ENCODE results near the gene PLAAT2.
A peak's percentile ranks its signal among the peaks of the same experiment; 100 is the strongest.
"Not testable (repeated sequence)": the region's sequence is repeated elsewhere in the genome, so short reads cannot be mapped to it uniquely, and the experiment has no call there.

Gene PLAAT2

DNA sequence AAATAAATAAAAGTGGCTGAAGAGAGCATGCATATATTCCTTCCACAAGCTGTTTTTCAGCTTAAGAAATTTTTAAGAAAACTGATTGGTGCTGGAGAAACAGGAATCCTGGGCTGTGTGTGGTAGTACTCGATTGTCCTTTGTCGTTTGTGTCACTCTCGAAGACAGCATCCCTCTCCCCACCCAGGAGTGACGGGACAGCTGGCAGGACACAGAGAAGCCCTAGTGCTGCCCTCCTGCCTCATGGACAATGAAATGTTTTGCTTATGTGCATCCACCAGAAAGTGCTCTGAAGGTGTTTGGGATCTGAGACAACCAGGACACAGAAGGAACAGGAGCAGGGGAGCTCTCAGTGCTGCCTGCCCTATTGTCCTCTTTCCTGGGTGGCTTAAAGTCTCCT is 13.8 kb downstream of the PLAAT2 start:
- DNase-seq (ENCODE audit: low read depth, low spot score) = no peak

DNA sequence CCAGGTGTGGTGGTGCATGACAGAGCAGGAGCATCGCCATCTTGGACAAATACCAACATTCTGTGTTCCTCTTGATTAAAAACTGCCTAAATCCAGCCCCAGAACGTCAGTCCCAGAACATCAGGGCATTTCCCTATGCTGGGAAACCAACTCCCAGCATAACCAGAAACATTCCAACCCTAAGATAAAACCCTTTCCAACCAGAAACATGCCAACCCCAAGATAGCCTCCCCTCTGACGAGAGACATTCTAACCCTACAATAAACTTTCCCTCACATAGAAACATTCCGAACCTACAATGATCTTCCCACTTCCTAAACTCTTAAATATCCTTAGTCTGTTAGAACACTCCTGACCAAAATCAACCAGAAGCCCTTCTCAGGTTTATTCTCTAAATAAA is 15.0 kb downstream of the PLAAT2 start:
- DNase-seq (ENCODE audit: low read depth, low spot score) = no peak

DNA sequence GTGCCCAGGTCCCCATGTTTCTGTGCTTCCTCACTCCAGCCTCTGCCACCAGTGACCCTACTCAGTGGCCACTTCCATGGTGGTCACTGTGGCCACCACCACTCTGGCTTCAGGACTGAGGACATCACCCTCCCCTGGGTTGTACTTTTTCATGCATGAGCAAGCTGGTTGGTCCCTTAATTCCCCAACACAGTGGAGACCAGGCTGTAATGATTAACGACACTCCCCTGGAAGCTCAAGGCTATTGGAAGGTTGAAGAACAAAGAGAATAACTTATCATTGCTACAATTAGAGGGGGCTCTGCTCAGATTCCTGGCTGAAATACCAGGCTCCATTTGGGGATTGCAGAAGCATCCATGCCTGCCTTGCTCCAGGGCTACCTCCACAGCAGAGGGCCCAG is 16.1 kb downstream of the PLAAT2 start:
- no peak for DNase-seq (ENCODE audit: low read depth, low spot score)

DNA sequence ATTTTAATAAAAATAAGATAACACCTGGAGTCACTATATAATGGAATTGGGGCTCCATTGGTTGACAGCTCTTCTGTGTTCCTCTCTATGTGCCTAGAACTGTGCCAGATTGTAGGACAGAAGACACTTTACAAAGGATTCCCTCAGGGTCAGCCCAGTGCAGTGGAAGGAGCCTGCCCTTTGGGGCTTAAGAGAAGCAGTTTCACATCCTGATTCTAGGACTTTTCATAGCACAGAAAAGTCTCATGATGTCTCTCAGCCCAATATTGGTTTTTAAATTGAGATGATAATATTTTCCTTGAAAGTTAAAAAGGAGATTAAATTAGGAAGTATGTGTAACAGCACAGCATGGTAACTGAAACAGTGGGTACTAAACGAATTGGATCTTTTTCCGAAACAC is 19.5 kb downstream of the PLAAT2 start:
- DNase-seq (ENCODE audit: low read depth, low spot score) = no peak

DNA sequence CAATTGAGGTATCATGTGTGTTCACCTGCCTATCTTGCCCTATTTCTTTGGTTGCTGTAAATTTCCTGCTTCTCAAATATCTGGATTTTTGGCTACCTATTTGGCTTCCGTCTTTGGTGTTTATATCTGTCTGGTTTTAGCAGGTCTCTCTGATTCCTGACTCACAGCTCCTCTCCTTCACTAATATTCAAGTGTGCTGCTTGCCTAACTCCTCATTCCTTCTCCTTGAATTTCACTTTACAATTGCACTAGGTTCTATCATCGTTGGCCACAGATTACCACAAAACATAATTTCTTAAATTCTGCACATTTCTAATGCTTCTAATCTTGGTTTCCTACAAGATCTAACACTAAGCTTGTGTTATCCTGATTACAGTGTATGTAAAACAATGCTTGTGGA is 20.7 kb downstream of the PLAAT2 start:
- not testable (repeated sequence) for DNase-seq (ENCODE audit: low read depth, low spot score)

DNA sequence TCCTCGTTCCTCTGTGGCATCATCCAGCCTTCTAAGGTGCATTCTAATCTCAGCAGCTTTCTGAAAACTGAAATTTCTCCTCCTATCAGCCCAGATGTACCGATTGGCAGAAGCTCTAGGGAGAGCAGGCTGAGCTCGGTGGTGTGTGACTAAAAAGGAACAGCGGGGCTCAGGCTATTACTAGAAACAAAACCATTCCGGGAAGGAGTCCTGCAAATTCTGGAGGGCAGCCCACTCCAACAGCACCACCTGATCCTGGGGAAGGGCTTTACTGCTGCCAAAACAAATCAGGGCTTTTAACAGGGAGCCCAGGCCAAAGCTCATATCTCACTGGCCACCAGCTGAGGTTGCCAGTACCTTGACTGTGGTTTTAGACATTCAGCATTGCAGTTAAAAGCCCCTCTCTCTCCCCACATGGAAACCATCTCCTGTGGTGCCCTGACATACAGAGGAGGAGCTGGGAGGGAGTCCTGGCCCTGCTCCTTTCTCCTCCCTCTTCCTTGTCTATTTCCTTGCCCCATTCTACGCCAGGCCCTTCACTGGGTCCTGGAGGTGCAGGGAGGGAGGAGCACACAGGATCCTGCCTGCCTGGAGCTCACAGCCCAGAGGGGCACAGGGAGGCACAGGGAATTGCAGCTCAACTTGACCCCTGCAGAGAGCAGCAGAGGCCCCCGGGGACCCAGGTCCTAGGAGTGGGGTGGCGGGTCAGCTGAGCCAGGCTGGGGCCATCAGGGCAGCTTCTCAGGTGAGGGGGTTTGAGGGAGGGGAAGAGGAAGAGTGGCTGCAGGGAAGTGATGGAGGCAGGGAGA is 25.7 kb downstream of the PLAAT2 start:
- no peak for DNase-seq (ENCODE audit: low read depth, low spot score)

DNA sequence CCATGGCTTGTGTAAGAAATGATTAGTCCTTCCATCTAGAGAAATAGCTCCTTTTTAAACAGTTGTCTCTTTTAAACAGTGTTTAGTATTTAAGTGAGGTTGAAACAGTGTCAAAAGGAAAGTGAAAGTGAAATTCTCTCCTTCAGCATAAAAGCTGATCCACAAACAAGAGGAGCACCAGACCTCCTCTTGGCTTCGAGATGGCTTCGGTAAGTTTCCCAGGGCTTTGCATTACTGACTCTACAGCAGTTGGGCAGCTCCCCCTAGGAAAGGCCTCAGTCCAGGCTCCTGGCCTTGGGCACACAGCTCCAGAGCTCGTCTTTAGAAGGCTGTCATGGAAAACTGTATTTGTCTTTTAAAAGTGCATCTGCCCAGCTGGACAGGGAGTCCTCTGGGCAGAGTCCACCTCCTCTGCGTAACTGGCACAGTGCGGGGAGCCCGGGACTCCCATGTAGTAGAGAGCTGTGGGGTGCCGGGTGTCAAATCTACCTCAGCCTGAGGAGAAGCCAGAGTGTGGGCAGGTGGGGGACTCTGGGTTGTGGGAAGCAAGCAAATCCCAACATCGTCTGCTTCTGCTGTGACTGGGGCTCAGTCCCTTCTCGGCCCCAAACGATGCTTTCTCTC is 26.4 kb downstream of the PLAAT2 start, which contains the start of gene PLAAT4:
Gene PLAAT4, plus strand, starts transcription at position 140 of the 624 bp plus-strand sequence. Its CDS starts 61 bp downstream, at position 201.
- DNase-seq (ENCODE audit: low read depth, low spot score) = no peak

DNA sequence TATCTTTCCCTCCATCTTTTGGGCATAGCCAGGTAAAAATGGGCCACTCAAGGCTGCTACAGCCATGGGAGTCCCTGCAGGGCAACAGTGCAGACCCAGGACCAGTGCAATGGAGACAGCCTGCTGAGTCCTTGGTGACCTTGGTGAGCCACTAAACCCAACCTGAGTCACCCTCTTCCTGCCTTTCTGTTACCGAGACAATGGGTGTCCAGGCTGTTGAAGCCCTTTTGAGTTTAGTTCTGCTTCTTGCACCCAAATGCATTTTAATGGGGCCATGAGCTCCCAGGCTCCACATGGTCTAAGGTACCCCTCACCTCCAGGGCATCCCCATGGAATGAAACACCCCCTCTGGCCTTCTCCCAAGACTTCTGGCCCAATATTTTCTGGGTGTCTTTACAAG is 27.4 kb downstream of the PLAAT2 start:
- DNase-seq (ENCODE audit: low read depth, low spot score) = no peak

DNA sequence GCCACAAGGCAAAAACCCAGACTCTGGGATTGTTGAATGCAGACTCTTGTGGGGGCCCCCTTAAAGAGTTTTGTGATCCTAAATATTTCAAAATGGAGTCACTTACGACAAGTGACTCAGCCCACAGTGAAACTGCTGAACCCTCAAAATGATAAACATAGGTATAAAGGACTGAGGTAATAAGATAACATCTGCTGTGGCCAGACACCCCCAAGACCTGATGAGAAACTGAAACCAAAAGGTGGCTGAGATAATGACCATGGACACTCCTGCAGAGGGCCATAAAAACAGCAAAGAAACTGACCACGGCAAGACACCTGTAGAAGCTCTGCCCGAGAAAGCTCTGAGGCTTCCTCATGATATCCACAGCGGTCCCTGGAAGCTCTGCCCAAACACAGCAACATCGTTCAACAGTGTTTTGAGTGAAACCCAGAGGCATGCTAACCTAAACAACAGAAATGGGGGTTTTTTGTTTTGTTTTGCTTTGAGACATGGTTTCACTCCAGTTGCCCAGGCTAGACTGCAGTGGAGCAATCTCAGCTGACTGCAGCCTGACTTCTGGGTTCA is 28.2 kb downstream of the PLAAT2 start:
- no peak for DNase-seq (ENCODE audit: low read depth, low spot score)

DNA sequence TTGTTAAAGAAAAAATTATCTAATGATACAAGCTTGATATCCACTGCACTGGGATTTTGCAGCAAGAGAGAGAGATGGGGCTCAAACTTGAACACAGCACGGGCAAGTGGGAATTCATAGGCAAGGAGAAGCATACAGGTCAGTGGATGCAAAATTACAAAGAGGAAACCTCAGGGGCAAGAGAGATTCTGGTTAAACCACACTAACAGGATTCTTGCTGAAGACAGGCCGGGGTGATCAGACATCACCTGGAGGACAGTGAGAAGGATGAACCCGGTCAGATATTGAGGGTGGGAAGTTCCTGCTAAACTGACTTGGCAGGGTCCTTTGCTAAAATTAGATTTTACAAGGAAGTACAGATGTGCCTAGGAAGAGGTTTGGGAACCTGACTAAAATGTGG is 29.1 kb downstream of the PLAAT2 start:
- DNase-seq (ENCODE audit: low read depth, low spot score) = no peak

DNA sequence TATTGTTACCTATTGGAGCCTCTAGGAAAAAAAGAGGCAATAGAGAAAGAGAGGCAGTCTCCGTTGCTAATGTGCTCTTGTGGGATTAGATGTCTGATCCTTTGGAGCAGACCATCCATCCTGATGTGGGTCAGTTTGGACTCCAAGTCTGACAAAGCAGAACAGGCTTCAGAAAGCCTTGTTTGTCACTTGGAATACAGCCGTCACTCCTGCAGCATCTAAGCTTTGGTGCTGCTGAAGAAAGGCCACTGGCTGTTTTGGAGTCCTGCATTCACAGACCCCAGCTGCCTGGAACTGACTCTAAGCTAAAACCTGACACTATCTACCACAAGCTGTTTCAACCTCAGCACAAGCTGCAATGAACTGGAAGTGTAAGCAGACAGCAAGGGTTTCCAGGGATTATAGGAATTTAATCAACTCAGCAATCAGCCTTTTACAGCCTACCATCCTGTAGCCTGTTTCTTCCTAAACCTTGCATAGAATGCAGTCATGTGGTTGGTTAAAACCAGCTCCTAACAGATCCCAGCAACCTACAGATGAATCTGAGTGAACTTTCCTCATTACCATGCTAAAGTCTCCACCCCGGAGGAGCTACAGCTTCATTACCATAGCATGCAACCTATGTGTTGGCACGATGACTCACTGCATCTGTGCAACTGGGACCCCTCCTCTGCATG is 30.2 kb downstream of the PLAAT2 start:
- no peak for DNase-seq (ENCODE audit: low read depth, low spot score)

DNA sequence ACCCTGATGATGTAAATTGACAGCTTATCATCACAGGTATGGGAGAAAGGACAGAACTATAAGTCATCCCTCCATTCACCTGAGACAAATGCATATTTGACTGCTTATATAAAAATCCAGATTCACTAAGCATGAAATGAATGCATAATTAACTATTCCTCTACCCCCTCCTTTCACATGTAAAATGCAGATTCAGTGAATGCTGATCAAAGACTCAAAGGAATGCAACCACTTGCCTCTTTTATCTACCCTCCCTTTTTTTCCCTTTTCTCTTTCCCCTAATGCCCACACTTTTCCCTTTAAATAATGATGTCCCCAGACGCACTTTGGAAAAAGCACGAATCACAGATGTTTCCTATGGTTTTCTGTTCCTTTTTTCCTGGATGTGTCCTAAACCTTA is 31.1 kb downstream of the PLAAT2 start:
- DNase-seq (ENCODE audit: low read depth, low spot score) = no peak

DNA sequence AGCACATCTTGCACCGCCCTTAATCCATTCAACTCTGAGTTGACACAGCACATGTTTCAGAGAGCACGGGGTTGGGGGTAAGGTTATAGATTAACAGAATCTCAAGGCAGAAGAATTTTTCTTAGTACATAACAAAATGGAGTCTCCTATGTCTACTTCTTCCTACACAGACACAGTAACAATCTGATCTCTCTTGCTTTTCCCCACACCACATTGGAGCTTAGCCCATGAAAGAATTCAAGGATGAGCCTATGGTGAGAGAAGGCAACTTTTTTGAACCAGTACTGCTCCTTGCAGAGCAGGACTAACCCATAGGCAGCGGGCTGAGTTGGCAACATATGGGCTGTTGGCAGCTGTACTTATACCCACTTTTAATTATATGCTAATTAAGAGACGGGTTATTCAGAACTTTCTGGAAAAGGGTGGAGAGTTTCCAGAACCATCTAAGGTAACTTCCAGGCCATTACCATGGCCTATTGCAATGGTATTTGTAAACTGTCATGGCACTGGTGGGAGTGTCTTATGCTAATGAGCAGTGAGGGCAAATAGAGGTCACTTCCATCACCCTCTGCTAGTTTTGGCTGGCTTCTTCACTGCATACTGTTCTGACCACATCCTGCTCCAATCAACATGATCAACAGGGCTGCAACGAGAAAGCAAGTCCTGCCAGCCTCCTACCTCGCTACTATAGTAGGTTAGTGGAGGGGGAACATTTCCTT is 31.9 kb downstream of the PLAAT2 start:
- peak; percentile 88 for DNase-seq (ENCODE audit: low read depth, low spot score)

DNA sequence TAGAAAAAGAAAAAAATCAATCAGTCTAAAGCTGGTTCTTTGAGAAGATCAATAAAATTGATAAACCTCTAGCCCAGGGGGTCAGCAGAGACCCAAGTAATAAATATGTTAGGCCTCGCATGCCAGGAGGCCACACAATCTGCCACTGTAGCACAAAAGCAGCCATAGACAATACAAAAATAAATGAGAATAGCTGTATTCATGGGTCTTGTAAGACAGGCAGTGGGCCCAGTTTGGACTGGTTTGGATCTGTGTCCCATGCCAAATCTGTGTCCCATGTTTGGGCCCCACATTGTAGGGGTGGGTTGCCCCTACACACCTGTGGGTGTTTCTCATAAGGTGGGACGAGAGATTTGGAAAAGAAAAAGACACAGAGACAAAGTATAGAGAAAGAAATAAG is 33.2 kb downstream of the PLAAT2 start:
- no peak for DNase-seq (ENCODE audit: low read depth, low spot score)

DNA sequence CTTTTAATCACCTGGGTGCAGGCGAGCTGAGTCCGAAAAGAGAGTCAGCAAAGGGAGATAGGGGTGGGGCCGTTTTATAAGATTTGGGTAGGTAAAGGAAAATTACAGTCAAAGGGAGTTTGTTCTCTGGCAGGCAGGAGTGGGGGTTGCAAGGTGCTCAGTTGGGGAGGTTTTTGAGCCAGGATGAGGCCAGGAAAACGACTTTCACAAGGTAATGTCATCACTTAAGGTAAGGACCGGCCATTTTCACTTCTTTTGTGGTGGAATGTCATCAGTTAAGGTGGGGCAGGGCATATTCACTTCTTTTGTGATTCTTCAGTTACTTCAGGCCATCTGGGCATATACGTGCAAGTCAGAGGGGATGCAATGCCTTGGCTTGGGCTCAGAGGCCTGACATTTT is 33.8 kb downstream of the PLAAT2 start:
- not testable (repeated sequence) for DNase-seq (ENCODE audit: low read depth, low spot score)

DNA sequence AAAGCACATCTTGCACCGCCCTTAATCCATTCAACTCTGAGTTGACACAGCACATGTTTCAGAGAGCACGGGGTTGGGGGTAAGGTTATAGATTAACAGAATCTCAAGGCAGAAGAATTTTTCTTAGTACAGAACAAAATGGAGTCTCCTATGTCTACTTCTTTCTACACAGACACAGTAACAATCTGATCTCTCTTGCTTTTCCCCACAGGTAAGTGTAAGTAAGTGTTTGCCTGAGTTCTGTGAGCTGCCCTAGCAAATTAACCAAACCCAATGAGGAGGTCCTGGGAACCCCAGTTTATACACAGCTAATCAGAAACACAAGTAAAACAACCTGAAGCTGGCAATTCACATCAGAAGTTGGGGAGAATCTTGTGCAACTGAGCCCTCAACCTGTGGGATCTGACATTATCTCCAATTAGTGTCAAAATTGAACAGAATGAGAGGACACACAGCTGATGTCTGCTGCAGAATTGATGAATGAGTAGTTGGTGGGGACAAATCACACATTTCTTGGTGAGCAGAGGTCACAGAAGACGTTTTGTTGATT is 34.4 kb downstream of the PLAAT2 start:
- DNase-seq (ENCODE audit: low read depth, low spot score) = not testable (repeated sequence)

DNA sequence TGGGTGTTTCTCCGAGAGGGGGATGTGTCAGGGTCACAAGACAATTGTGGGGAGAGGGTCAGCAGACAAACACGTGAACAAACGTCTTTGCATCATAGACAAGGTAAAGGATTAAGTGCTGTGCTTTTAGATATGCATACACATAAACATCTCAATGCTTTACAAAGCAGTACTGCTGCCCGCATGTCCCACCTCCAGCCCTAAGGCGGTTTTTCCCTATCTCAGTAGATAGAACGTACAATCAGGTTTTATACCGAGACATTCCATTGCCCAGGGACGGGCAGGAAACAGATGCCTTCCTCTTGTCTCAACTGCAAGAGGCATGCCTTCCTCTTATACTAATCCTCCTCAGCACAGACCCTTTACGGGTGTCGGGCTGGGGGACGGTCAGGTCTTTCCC is 35.0 kb downstream of the PLAAT2 start:
- DNase-seq (ENCODE audit: low read depth, low spot score) = not testable (repeated sequence)

DNA sequence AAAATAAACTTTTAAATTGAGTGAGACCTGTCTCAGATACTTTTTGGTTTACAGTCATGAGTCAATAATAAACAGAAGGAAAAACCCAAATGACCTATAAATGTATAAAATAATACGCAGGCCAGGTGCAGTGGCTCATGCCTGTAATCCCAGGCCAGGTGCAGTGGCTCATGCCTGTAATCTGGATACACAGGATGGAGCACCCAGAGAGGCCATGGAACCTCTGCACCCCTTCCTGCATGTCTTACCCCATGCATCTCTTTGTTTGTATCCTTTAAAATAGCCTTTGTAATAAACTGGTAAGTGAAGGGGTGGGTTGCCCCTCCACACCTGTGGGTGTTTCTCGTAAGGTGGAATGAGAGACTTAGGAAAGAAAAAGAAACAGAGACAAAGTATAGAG is 35.5 kb downstream of the PLAAT2 start:
- DNase-seq (ENCODE audit: low read depth, low spot score) = no peak

DNA sequence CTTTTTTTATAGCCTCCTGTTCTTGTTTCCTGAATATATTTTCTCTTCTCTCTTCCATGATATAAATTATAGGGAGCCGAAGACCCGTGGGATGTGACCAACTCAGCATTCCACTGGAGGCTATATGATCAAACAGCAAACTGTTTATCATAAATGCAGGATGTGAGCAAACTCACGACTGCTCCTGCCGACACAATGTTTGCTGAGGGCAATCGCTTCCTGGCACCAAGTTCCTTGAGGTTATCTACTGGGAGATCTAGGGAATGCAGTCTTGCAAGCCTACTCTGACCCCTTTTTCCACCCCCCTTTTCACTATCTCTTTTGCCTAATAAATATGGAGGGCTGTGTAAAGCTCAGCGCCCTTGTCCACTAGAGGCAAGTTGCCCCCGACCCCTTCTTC is 40.0 kb downstream of the PLAAT2 start:
- no peak for DNase-seq (ENCODE audit: low read depth, low spot score)

DNA sequence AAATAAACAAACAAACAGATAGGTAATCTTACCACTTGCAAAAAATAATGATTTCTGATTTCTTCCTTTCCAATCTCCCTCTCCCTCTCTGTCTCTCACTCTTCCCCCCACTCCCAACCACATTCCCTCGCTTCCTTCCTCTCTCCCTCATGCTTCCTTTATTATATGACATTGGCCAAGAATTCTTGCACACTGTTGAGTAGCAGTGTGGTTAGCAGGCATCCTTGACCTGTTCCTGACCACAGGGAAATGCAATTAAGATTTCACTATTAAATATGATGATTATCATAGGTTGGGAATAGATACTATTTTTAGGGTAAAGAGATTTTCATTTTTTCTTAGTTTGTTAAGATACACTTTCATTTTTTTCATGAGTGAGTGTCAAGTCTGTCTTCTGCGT is 41.3 kb downstream of the PLAAT2 start:
- no peak for DNase-seq (ENCODE audit: low read depth, low spot score)

DNA sequence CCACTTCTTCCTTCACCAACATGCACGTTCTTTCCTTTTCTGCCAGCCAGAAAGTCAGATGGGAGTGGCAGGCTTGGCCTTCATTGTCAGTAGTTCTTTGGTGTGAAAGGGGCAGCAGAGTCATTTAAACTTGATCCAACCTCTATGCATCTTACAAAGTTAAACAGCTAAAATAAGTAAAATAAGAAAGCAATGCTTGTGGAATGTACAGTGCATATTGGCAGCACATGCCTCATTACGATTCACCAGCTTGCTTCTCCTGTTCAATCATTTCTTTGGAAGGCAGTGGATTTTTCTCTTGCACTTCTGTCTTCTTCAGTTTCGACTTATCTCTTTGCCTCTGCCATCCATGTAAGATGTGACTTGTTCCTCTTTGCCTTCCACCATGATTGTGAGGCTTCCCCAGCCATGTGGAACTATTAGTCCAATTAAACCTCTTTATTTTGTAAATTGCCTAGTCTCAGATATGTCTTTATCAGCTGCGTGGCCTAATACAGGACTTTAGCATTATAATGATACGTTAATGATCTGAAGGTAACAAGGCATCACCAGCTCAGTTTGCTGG is 42.5 kb downstream of the PLAAT2 start:
- no peak for DNase-seq (ENCODE audit: low read depth, low spot score)

All from iPS DF 19.7 (cell line).